OCI-LY3 (cell line): ENCODE data around the gene ESYT1.
"Not testable (repeated sequence)": the region's sequence is repeated elsewhere in the genome, so short reads cannot be mapped to it uniquely, and the experiment has no call there.

Experiments
- H2AFZ ChIP-seq: fragments of 200-600, 300-600 bp; shearing (Covaris generic); 2 replicates; pipeline ENCODE4 v1.6.0; 2014; ENCODE audit warnings: antibody characterized with exemption, low read depth, low read length
- H3K27ac ChIP-seq: fragments of 200-600, 300-600 bp; sonication (generic); 2 replicates; pipeline ENCODE4 v1.5.1; 2014; ENCODE audit warnings: mild to moderate bottlenecking, low read length, moderate library complexity, mixed read lengths
- H3K27me3 ChIP-seq: fragments of 200-600, 300-600 bp; sonication (generic); 2 replicates; pipeline ENCODE4 v1.6.1; 2014; ENCODE audit warnings: low read depth, low read length, mixed read lengths
- H3K36me3 ChIP-seq: fragments of 200-600, 300-600 bp; sonication (generic); replicated peaks from 2 replicates; pipeline ENCODE3; 2014; ENCODE audit warnings: low read depth, low read length, mixed read lengths
- H3K4me1 ChIP-seq: fragments of 300-600, 200-600 bp; sonication (generic); 2 replicates; pipeline ENCODE4 v1.6.1; 2014; ENCODE audit warnings: low read length, mixed read lengths
- H3K4me2 ChIP-seq: fragments of 200-600, 300-600 bp; sonication (generic); 2 replicates; pipeline ENCODE4 v1.6.1; 2014; ENCODE audit warnings: low read length, mixed read lengths
- H3K4me3 ChIP-seq: fragments of 300-600, 200-600 bp; sonication (generic); 2 replicates; pipeline ENCODE4 v1.5.1; 2014; ENCODE audit warnings: antibody characterized with exemption, mild to moderate bottlenecking, low read length, moderate library complexity
- H3K79me2 ChIP-seq: fragments of 300-600, 200-600 bp; shearing (Covaris generic); 2 replicates; pipeline ENCODE4 v1.6.1; 2014; ENCODE audit warnings: mild to moderate bottlenecking, low read length, mixed read lengths
- H3K9ac ChIP-seq: fragments of 300-600, 200-600 bp; shearing (Covaris generic); 2 replicates; pipeline ENCODE4 v1.6.0; 2014; ENCODE audit warnings: mild to moderate bottlenecking, low read length, moderate library complexity
- H3K9me3 ChIP-seq: fragments of 200-600, 300-600 bp; shearing (Covaris generic); 2 replicates; pipeline ENCODE4 v1.6.1; 2014; ENCODE audit warnings: low read length, mixed read lengths; ENCODE audit not compliant: insufficient read depth
- H4K20me1 ChIP-seq: fragments of 200-600, 300-600 bp; sonication (generic); 2 replicates; pipeline ENCODE4 v1.6.1; 2016; ENCODE audit warnings: low read length, mixed read lengths; ENCODE audit not compliant: insufficient read depth
- CTCF ChIP-seq: fragments of 200-600, 300-600 bp; sonication (generic); IDR thresholded peaks from 2 replicates; pipeline ENCODE4 v1.5.1; 2014; ENCODE audit warnings: antibody characterized with exemption, low read length, low read depth
- EZH2phosphoT487 ChIP-seq: fragments of 200-600 bp; shearing (Covaris generic); IDR thresholded peaks from 2 replicates; pipeline ENCODE4 v1.6.1; 2018; ENCODE audit warnings: antibody characterized with exemption, mixed run types, low read depth

Gene ESYT1

GRCh38 chr12:56110571-56110970 lies 17.5 kb upstream of the ESYT1 start:
- H3K4me3 ChIP-seq: no peak overlapping the region
- no peak overlapping the region for H3K9ac ChIP-seq
- peaks cover 9% of the 10 kb centered on the region for H4K20me1 ChIP-seq
- peaks cover 29% of the 10 kb centered on the region for H3K79me2 ChIP-seq
- peaks cover 14% of the 10 kb centered on the region for H3K4me1 ChIP-seq
- no peaks in the 10 kb centered on the region for H3K9me3 ChIP-seq
- no peaks in the 10 kb centered on the region for H3K27me3 ChIP-seq
- TF ChIP-seq EZH2phosphoT487 (no peak), CTCF (no peak)
- no peak overlapping the region for H3K27ac ChIP-seq
- no peak overlapping the region for H3K4me2 ChIP-seq
- peaks cover 64% of the 10 kb centered on the region for H3K36me3 ChIP-seq
- H2AFZ ChIP-seq: no peak overlapping the region

GRCh38 chr12:56114084-56114483 lies 14.0 kb upstream of the ESYT1 start:
- Histone ChIP-seq H3K4me3 (no peak overlapping the region), H3K27ac (no peak overlapping the region; the same call in 1 of the 2 replicates), H2AFZ (no peak overlapping the region), H3K27me3 (no peaks in the 10 kb centered on the region), H3K79me2 (peaks cover 19% of the 10 kb centered on the region), H3K4me1 (peaks cover 10% of the 10 kb centered on the region), H3K9me3 (no peaks in the 10 kb centered on the region), H3K9ac (no peak overlapping the region), H3K36me3 (peaks cover 44% of the 10 kb centered on the region), H4K20me1 (no peaks in the 10 kb centered on the region), H3K4me2 (no peak overlapping the region)
- TF ChIP-seq EZH2phosphoT487: no peak
- no peak for TF ChIP-seq CTCF

GRCh38 chr12:56115329-56115728 lies 12.7 kb upstream of the ESYT1 start:
- Histone ChIP-seq H2AFZ (0 out of 2 replicates have a peak overlapping the region, but pooled peaks have one; percentile 45), H3K27ac (peak overlapping the region; percentile 87), H4K20me1 (no peaks in the 10 kb centered on the region), H3K4me1 (peaks cover 18% of the 10 kb centered on the region), H3K9ac (peak overlapping the region; percentile 96), H3K79me2 (peaks cover 21% of the 10 kb centered on the region), H3K36me3 (peaks cover 36% of the 10 kb centered on the region), H3K27me3 (no peaks in the 10 kb centered on the region), H3K9me3 (no peaks in the 10 kb centered on the region), H3K4me3 (peak overlapping the region; percentile 89), H3K4me2 (peak overlapping the region; percentile 71)
- TF ChIP-seq CTCF: no peak
- TF ChIP-seq EZH2phosphoT487: no peak

- H3K9me3 ChIP-seq: no peaks in the 10 kb centered on the region
- H3K27me3 ChIP-seq: no peaks in the 10 kb centered on the region
- H3K79me2 ChIP-seq: peaks cover 21% of the 10 kb centered on the region
- peaks cover 18% of the 10 kb centered on the region for H3K4me1 ChIP-seq
- H2AFZ ChIP-seq: peak within 1 kb of the TSS; percentile 93
- H3K4me2 ChIP-seq: peak within 1 kb of the TSS; percentile 77
- peak within 1 kb of the TSS; percentile 87 for H3K27ac ChIP-seq
- H4K20me1 ChIP-seq: no peaks in the 10 kb centered on the region
- peak within 1 kb of the TSS; percentile 96 for H3K9ac ChIP-seq
- peak within 1 kb of the TSS; percentile 89 for H3K4me3 ChIP-seq
- peaks cover 30% of the 10 kb centered on the region for H3K36me3 ChIP-seq
- TF ChIP-seq EZH2phosphoT487: no peak
- TF ChIP-seq CTCF: no peak
Observed at GRCh38 chr12:56116267-56117081, 11.6 kb upstream of the ESYT1 start, which contains the start of gene RPL41. Gene RPL41, plus strand, starts transcription at chr12:56116633.

- Histone ChIP-seq H3K4me3 (peak overlapping the region; percentile 89), H3K79me2 (peaks cover 21% of the 10 kb centered on the region), H3K4me1 (peaks cover 18% of the 10 kb centered on the region), H3K4me2 (peak overlapping the region; percentile 77), H3K27ac (peak overlapping the region; percentile 87), H3K9ac (peak overlapping the region; percentile 96), H3K36me3 (peaks cover 26% of the 10 kb centered on the region)
- not testable (repeated sequence) for H3K9me3 ChIP-seq, H2AFZ ChIP-seq, H3K27me3 ChIP-seq, H4K20me1 ChIP-seq
Observed at GRCh38 chr12:56117082-56117706, 10.9 kb upstream of the ESYT1 start.
